Measurements from ENCODE around the gene GLIS2. TPM values are rescaled to one million over a fixed set of nuclear protein-coding genes. Genes with fewer than 3 reads are reported as not detected.

GLIS2 gene
- total and polyA plus RNA-seq, 10 of the 15 experiments (the other 5 are each of a cell fraction or from before 2014, with no cell fraction given), result 0.03 to 0.64 (median 0.18) TPM; not detected in 4

- FAIRE-seq, result no peak
These were observed 8.1 kb downstream of the GLIS2 start for GRCh38 chr16:4323845-4324488.

More at GRCh38 chr16:4323845-4324488, 8.1 kb downstream of the GLIS2 start:
- in situ Hi-C loops (cut with MboI), result no loop called here
- H3K4me2 ChIP-seq (ENCODE audit: control insufficient read depth, insufficient read depth), result no peak overlapping the region
- DNase-seq (ENCODE audit: low read depth, low spot score) (no peak), ATAC-seq (no peak)
- H3K36me3 ChIP-seq (ENCODE audit: control insufficient read depth in 2 of 2, insufficient read depth in 2 of 2, low read length in 1 of 2), result no peaks in the 10 kb centered on the region
- intact Hi-C loops (cut with micrococcal nuclease; ENCODE audit: unreplicated experiment), result no loop called here
- peaks cover 14% of the 10 kb centered on the region for H3K4me1 ChIP-seq (ENCODE audit: control insufficient read depth, insufficient read depth, low read length)
- ChIA-PET SMC1A (ENCODE audit: uncharacterized antibody, unreplicated experiment) (interaction anchor here (1.2 kb wide), 1 partner anchor 35 kb away, joined by 3 read pairs; no protein-coding TSS in a partner anchor), POLR2A (interaction anchor here (0.6 kb wide), 1 partner anchor 35 kb away, joined by 3 read pairs; no protein-coding TSS in a partner anchor), CTCF (interaction anchor here (0.9 to 12.1 kb wide), 4 partner anchors 9 to 70 kb away, joined by 3 to 145 read pairs (median 72); no protein-coding TSS in a partner anchor), RAD21 (ENCODE audit: unreplicated experiment) (no interaction called here)
- H2AFZ ChIP-seq (ENCODE audit: control insufficient read depth, low read depth, low read length), result no peak overlapping the region
- H3K27me3 ChIP-seq (replicated peaks in 1 of 2; ENCODE audit: control insufficient read depth in 2 of 2, insufficient read depth in 2 of 2, low read length in 1 of 2), result no peaks in the 10 kb centered on the region
- no TSS peak for BruUV-seq (replicated peaks)
- H3K9me3 ChIP-seq (replicated peaks; ENCODE audit: control insufficient read depth, insufficient read depth, low read length), result no peaks in the 10 kb centered on the region
- H4K20me1 ChIP-seq (ENCODE audit: control insufficient read depth, insufficient read depth), result no peaks in the 10 kb centered on the region
- TF ChIP-seq CHD4 (IDR thresholded peaks at IDR 0.05) (no peak), YBX1 (IDR thresholded peaks at IDR 0.05) (no peak), RAD51 (IDR thresholded peaks at IDR 0.05) (no peak), ESRRA (IDR thresholded peaks at IDR 0.05; ENCODE audit: low read length) (no peak), FOXK2 (IDR thresholded peaks at IDR 0.05) (no peak), FOXM1 (IDR thresholded peaks at IDR 0.05; ENCODE audit: low read depth, low read length) (no peak), SREBF2 (IDR thresholded peaks at IDR 0.05; ENCODE audit: low read length) (no peak), WRNIP1 (IDR thresholded peaks at IDR 0.05; ENCODE audit: borderline replicate concordance, low read depth, low read length) (no peak), REST (IDR thresholded peaks at IDR 0.05; ENCODE audit: low read depth, low read length) (no peak), SIX5 (IDR thresholded peaks at IDR 0.05; ENCODE audit: low read depth, low read length, severe bottlenecking) (no peak), ELK1 (IDR thresholded peaks at IDR 0.05; ENCODE audit: low read depth, low read length) (no peak)
- H3K4me3 ChIP-seq, result no peak overlapping the region
- no peak overlapping the region for H3K9ac ChIP-seq (ENCODE audit: control insufficient read depth, insufficient read depth, low read length)
- H3K27ac ChIP-seq (ENCODE audit: control insufficient read depth, insufficient read depth), result no peak overlapping the region
- H3K79me2 ChIP-seq (ENCODE audit: control insufficient read depth, insufficient read depth, low read length), result no peaks in the 10 kb centered on the region
- WGBS (ENCODE audit: insufficient coverage, insufficient replicate concordance, low lambda C conversion rate, missing lambda C conversion rate), result 57% methylated on average over 12 of the region's 12 CpGs
